GM21381 (cell line): ENCODE results near the gene NABP2.

Source experiments
- ATAC-seq: cut with Tn5 transposase; IDR thresholded peaks from one replicate; pipeline ENCODE4 v1.9.1; 2021; ENCODE audit warnings: mild to moderate bottlenecking, moderate library complexity; ENCODE audit not compliant: unreplicated experiment

NABP2 gene

DNA sequence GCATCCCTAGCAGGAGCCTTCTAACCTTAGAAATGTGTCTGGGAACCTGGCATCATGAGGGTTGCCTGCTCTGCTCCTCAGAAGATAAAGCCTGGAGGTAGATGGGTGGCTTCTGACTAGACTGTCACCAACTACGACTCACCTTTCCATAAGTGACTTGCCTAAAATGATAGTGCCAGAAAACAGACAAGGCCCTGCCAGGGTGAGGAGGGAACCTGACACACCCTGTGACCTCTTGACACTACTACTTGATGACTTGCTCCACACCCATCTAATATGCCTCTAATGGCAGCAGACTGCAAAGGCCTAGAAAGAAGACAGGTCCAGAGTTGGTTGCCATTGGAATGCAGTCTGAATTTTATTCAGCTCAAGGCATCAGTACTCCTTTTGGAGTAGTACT is 11.8 kb upstream of the NABP2 start:
- no peak for ATAC-seq

DNA sequence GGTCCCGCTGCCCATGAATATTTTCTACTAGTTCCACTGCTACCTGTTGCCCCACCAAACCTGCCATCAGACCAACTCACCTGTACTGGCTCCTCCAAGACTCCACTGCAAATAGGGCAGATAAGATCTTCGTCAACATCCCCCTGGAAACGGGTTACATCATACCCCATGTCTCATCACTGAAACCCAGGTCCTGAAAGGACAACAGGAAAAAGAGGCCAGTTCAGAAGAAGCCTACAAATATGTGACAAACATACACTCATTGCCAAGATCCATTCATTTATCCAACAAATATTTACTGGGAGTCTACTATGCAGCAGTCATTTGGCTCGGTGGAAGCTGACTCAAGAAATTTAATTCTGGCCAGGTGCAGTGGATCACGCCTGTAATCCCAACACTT is 10.3 kb upstream of the NABP2 start:
- ATAC-seq, result no peak

DNA sequence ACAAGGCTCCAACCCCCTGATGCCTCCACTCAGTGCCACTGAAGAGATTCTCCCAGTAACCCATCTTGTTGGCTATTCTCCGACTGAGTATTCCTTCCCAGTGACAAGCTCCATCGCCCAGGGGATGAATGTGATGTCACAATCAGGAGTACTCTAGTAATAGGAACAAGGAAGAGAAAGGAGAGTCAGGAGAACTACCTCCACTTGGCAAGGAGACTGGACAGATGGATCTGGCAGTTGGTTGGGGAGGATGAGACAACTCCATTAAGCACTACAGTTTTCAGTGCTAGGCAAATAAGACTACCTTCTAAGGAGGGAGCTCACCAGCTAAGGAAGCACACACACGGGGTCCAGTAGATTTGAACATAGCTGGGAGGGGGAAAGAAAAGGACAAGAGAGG is 7.7 kb upstream of the NABP2 start:
- ATAC-seq, result no peak

DNA sequence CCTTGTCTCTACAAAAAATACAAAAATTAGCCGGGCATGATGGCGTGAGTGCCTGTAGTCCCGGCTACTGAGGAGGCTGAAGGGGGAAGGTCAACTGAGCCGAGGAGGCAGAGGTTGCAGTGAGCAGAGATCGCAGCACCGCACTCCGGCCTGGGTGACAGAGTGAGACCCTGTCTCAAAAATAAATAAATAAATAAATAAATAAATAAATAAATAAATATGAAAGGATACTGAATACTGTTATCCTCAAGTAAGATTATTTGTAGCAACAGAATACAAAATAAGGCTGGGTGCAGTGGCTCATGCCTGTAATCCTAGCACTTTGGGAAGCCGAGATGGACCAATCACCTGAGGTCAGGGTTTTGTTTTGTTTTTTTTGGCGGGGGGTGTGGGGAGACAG is 4.3 kb upstream of the NABP2 start:
- no peak for ATAC-seq

DNA sequence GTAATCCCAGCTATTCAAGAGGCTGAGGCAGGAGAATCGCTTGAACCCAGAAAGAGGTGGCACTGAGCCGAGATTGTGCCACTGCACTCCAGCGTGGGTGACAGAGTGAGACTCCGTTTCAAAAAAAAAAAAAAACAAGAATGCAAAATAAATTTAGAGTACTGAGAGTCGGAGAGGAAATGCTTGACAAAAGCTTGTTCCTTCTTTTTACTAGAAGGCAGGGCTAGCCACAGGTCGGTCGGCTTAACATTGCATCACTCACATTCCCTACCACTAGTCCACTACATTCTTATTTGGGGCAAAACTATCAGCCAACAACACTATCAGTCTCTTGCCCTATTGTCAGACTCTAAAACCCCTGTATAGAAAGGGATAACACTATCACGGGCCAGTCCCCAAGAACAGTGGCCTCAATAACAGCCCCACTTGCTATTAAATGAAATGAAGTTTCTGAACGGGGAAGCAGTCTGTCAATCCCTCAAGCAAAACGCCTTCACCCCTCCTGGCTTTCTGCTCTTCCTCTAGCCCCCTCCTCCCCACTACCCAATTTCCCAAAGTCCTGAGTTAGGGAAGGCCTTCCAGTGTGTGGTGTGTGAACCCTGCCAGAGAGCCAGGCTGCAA is 3.4 kb upstream of the NABP2 start:
- ATAC-seq, result no peak

DNA sequence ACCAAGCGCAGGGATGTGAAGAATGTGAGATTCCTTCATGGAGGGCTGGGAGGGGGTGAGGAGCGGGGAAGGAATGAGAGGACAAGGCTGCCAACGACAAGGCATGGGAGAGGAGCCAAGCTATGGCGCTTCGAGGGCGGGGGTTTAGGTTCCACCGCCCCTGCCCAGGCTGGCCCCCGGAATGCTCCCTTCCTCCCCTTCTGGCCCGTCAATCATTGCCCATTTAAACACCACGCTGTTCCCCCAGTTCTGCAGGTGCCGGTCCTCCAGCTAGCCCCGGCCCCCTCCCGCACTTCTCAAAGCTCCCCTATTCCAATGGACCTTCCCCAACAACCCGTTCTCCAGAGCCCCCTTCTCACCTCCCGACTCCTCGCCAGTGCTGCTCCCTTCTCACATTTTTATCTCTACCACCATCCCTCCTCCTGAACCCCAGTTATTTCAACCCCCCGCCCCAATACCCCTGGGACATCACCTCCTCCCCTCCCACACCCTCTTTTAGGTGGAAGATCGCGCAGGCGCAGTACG is 2.8 kb upstream of the NABP2 start:
- ATAC-seq, result peak; percentile 17

DNA sequence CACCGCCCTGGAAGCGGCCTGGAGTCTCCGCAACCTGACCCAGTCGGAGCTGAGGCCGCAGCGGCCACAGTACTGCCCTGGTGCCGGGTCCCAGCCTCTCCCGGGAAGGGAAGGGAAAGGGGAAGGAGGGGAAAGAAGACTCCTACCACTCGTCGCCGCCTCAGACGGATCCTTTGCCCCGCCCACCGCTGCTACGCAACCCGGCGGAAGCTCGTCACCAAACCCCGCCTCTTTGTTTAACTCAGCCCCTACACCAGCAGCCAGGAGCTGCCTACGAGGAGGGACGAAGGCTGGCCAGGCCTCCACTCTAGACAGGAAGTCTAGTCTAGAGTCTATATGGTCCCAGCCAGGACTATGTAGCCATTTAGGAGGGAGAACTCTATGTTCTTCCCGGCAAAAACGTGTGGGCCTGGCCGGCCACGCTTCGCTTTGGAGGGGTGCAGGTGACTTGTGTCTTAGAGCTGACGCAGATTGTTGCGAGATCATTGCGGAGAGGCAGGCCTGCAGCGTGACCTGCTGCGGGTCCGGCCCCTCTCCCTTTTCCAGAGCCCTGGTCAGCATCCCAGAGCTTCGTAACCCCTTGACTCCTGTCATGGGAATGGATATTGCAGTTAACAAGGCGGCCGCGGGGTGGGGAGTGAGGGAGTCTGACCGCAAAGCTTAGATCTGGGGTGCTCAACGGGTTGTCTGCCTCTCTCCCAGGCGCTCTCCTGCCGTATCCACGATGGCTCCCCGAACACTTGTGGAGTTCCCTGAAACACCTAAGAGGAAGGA is 2.2 kb upstream of the NABP2 start, which contains the start of gene RNF41:
Gene RNF41, minus strand, starts transcription at position 166 of the 774 bp plus-strand sequence. CDS start 7,875 bp downstream, outside the sequence.
- ATAC-seq, result peak; percentile 76

DNA sequence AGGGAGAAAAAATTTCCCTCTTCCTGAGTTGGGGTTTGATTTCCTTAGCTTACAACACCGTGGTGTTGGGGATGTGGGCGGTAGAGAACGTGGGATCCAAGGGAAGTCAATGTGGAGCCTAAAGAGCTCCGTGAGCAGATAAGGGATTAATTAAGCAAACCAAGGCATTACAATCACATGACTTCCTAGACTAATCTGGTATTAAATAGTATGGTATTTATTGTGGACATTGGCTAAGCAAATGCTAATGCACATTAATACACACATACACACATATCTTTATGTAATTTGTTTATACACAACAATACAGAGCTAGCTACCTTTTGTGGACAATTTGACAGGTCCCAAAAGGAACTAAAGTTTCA is 1.6 kb upstream of the NABP2 start:
- ATAC-seq, result no peak

DNA sequence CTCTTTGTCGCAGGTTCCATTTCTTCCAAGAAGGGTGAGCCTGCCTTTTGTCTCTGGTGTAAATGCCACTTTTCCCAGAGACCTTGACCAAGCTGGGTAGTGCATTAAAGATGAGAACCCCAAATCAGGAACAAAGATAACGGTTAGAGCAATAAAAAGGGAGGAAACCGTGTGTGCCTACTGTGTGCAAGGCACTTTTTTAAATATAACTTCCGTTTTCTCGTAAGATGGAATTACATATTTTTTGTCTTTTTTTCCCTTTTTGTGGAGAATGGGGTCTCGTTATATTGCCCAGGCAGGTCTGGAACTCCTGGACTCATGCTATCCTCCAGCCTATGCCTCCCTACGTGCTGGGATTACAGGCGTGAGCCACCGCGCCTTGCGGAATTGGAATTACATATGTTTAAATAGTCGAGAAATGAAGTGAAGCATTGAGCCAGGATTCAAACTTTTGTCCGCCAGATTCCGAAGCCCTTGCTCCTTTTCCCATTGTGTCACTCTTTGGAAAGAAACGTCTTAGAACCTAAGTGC is 506 bp upstream of the NABP2 start:
- ATAC-seq, result no peak

DNA sequence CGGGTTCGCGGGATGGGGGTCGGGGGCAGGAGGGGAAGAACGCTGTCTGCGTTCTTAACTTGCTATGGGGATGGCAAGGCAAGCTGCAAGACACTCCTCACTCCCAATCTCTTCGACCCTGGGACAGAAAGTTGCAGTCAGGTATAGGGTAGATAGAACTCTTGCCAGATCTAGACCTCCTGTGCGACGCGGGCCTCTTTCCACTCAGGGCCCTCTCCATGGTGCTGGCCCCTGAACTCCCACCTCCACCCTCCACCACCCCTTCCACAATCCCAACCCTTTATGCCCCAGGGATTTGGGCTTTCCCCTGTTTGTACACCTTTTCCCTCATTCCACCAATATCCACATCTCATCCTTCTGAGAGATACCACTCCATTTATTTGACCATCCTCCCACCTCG is 812 bp downstream of the NABP2 start:
- no peak for ATAC-seq

DNA sequence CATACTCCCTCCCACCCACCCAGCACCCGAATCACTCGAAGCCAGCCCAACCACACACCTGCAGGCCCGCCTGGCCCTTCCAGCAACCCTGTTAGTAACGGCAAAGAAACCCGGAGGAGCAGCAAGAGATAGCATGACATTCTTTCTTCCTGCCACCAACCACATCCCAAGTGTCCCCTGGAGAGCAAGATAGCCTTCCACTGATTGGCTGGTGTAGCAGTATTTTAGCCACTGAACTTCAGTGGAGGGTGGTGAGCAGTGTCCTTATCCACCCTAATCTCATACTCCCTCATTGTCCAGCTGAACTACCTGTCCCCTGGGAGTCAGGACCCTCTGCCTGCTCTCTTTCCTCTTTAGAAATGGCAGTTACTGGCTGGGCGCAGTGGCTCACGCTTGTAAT is 4.9 kb downstream of the NABP2 start:
- no peak for ATAC-seq

DNA sequence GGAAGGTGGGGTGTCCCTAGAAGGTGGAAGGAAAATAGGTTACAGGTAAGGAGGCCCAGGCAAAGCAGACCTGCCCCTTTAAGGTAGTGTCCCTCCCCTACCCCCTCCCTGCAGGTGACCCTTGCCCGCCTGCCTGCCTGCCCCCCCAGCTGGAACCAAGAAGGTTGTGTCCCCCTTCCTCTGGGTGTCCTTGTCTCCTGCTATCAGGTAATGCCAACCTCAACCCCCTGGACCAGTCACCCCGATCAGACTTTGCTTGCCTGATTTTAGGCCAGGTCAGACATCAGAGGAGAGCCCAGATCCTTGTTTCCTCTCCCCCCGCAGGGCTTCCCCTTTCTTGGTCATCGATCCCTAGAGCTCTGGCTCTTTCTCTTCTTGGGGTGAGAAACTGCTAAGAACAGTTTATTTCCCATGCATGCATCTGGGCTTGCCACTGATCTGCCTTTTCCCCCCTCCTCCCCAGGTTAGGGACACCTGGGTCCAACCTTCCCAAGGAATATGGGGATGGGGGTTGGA is 5.8 kb downstream of the NABP2 start, which contains the start of gene SLC39A5:
Gene SLC39A5, plus strand, starts transcription at position 136 of the 516 bp plus-strand sequence. CDS start 1,224 bp downstream, outside the sequence.
- no peak for ATAC-seq

DNA sequence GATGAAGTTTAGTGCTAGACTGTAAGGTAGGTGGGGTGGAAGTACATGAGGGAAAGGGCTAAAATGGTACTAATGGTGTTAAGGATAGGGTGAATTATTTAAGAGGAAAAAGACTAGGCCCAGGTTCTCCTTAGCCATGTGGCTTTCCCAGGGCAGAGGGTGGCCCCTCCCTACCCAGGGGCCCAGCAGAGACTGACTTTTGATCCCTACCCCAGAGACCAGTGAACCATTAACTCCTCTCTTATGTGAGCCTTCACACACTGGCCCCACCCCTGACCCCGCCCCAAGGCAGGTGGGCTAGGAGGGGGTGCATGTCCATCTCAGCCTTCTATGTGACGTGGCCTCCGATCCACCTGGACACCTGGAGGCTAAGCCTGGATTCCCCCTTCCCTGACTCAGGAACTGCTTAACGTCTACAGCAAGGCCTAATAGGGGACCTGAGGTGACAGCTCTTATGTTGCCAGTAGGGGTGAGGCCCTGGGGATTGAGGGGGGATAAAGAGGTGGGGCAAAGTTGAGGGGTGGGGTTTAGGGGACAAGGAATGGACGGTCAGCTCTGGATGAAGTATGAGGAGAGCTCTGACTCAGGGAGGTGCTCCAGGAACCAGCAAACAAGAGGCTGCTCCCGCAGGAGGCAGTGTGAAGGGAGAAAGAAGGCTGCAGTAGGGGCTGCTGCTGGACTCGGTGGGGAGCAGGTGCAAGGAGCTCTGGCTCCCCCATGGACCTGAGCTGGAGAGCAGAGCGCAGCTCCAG is 6.5 kb downstream of the NABP2 start:
- ATAC-seq, result no peak

DNA sequence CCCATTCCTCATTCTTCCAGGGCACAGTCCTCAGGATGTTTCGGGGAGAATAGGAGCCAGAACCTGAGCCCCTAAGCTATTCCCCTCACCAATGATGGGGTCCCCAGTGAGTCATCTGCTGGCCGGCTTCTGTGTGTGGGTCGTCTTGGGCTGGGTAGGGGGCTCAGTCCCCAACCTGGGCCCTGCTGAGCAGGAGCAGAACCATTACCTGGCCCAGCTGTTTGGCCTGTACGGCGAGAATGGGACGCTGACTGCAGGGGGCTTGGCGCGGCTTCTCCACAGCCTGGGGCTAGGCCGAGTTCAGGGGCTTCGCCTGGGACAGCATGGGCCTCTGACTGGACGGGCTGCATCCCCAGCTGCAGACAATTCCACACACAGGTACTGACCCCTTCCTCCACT is 7.0 kb downstream of the NABP2 start:
- ATAC-seq, result no peak

DNA sequence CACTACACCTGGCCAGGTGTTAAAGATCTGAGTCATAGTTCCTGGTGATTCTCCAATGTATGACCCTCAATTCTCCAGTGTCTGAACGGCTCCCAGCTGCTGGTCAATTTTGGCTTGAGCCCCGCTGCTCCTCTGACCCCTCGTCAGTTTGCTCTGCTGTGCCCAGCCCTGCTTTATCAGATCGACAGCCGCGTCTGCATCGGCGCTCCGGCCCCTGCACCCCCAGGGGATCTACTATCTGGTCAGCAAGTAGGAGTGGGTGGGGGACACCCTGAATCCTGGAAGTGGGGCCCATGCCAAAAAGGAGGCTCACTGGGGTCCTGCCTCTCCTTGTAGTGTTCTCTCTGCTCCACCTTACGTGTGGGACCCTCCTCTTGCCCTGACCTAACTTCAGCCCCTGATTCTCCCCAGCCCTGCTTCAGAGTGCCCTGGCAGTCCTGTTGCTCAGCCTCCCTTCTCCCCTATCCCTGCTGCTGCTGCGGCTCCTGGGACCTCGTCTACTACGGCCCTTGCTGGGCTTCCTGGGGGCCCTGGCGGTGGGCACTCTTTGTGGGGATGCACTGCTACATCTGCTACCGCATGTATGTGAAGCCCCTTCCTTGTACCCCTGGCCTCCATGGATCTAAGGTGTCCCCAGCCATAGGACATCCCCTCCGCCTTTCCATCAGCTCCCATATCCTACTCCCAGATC is 10.7 kb downstream of the NABP2 start:
- ATAC-seq, result no peak

DNA sequence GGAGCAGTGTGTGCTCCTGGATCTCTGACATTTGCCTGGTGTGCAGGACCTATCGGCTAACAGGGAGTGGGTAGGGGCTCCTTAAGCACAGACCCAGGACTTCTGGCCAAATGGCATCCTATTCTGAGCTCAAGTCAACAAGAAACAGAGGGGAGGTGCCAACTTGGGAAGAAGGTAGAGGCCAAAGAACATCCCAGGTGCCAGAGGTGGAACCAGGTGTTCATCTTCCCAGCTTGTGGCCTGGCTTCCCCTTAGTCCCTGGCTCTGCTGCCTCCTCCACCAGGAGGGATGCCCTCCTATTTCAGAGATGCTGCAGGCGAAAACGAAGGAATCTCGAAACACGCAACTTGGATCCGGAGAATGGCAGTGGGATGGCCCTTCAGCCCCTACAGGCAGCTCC is 11.9 kb downstream of the NABP2 start:
- ATAC-seq, result no peak

DNA sequence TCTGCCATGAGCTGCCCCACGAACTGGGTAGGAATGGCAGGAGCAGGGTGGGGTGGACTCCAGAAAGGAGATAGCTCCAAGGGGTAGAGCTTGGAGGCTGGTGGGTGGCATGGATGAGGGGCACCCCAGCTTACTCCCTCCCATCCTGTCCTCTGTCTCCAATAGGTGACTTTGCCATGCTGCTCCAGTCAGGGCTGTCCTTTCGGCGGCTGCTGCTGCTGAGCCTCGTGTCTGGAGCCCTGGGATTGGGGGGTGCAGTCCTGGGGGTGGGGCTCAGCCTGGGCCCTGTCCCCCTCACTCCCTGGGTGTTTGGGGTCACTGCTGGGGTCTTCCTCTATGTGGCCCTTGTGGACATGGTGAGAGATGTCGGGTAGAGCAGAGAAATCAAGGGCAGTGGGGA is 12.8 kb downstream of the NABP2 start:
- no peak for ATAC-seq

DNA sequence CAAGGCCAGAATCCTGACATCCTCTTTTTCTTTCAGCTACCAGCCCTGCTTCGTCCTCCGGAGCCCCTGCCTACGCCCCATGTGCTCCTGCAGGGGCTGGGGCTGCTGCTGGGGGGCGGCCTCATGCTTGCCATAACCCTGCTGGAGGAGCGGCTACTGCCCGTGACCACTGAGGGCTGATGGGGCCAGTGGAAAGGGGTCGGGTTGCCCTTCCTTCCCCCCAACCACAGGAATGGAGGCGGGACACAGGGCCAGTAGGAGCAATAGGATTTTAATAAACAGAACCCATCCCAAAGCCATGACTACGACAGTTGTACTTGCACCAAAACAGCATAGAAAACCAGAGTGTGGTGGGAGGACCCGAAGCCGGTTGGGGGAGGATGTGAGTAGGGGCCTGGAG is 13.4 kb downstream of the NABP2 start:
- ATAC-seq, result no peak

DNA sequence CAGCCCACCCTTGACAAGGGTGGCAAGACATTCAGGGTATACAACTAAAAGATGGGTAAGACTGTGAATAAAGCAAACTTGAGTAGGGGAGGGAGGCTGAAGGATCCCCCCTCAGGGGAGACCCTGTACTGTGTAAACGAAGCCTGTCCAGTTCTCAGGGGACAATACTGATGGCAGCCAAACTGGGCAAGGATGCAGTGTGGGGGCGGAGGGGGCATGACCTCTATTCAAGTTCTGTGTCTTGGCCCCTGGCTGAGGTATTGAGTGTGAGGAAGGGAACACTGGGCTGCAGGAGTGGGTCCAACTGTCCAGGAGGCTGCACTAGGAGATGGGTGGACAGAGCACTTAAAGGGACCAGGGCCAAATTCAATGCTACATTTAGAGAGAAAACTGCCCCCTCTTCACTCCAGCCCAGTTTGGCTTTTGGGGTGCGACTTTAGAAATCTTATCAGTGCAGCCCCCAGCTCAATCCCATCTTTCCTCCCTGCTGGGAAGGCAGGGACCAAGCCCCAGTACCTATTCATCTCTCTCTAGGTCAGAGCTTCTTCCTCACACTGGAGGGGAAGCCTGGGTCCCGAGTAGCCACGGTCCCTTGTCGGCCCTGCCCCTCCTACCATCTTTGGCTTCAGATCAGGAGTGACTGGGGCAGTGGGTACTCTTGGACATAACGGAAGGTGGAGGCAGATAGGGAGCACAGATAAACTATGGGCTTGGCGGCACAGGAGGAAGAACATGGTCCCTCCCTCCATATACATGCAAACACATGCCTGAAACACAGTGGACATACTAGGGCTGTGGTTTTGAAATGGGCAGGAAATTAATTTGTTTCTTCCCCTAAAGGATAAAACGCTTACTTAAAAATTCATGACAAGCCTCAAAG is 17.5 kb downstream of the NABP2 start:
- no peak for ATAC-seq

DNA sequence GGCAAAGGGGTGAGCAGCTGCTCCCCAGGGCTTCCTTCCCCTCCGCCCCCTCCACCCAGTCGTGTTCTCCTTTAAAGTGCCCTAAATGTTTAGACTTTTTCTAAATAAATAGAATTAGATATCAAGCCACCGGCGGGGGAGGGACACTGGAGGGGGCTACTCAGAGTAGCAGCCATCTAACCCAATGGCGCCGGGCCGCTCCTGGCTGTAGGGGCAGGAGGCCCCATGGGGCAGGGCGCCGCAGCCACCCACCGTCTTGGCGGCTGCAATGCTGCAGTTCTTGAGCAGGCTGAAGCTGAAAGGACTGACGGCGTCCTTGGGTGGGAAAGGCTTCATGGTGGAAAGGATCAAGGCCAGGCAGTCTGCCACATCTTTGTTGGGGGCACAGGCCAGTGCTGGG is 18.8 kb downstream of the NABP2 start:
- ATAC-seq, result no peak
